RPMI8226 (cell line): ENCODE measurements around the gene GBF1.
"Not testable (repeated sequence)": the region's sequence is repeated elsewhere in the genome, so short reads cannot be mapped to it uniquely, and the experiment has no call there.

Experiments used
- DNase-seq: peaks from one replicate; pipeline ENCODE4 v3.0.0-alpha.2; 2015

GBF1 gene

DNA sequence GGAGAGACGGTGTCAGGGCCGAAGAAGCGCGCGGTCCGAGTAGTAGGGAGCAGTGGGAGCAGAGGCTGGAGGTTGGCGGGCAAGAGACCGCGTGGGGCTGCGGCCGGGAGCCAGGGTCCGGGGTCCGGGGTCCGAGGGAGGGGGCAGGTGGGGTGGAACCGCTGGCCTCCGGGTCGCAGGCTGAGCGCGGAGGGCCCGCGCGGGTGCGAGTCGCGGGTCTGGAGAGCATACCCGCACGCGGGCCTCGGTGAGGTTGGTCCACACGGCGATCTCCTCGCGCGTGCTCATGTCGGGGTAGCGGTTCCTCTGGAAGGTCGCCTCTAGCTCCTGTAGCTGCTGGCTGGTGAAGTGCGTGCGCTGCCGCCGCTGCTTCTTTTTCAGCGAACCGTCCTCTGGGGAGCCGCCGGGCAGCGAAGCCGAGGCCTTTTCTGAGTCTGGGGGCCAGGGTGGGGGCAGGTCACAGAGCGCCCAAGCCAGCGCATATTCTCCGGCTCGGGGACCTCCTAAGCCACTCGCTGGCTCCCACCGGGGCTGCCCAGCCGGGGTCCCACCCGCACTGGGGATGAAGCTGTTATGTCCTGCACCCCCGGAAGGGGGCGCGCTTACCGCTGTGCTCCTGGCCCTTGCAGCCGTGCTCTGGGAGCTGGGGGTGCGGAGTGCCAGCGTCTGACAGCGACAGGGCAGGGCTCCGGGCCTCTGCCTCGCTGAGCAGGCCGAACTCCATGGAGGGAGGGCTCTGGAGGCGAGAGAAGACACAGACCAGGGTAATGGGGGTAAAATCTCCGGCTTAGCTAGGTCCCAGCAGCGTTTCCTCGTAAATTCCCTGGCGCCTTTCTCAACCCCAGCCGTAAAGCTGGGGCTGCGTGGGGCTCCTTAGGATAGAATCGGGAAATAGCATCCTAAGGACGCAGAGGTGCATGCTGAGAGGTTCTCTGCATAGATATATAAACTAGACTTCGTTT lies 13.7 kb upstream of the GBF1 start:
- DNase-seq, result peak; percentile 55

DNA sequence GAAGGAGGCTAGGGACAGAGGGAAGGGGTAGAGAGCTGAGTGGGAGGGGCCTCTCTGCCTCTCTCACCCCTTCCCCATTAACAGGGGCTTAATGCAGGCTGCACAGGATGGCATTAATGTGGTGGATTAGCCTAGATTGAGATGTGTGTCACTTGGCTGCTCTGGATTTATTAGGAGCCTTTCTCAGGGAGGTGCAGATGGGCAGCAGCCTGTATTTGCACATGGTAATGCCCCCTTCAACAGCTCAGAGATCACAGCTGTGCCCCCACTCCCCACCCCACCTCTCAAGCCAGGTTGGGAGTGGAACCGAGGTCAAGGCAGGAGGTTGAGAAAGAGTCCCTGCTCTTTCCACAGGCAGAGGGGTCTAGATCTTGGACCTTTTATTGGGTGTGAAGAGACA lies 11.3 kb upstream of the GBF1 start:
- DNase-seq, result no peak

DNA sequence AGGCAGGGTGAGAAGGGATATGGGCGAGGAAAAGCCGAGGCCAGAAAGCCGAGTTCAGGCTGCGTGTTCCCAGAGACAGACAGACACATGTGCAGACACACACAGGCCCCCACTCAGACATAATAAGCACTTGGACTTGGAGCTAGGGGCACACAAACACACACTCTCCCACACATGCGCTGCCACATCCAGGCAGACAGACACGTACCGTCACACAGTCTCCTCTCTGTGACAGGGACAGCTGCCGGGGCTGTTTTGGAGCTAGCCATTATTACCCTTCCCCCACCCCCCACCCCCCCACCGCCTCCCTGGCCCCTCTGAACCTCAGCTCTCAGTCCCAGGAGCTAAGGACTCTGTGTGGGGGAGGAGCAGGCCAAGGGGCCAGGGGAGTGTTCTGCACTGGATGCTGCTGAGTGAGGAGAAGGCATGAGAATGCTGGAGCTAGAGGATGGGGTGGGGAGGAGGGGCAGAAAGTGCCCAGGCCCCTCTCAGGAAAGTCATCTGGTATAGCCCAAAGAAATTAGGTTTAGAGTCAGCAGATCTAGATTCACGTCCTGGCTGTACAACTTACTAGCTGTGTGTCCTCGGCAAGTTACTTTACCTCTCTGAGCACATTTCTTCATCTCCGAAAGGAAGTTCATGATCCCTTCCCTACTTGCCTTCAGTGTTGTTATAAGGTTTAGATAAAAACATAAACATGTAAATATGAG lies 10.3 kb upstream of the GBF1 start:
- no peak for DNase-seq

DNA sequence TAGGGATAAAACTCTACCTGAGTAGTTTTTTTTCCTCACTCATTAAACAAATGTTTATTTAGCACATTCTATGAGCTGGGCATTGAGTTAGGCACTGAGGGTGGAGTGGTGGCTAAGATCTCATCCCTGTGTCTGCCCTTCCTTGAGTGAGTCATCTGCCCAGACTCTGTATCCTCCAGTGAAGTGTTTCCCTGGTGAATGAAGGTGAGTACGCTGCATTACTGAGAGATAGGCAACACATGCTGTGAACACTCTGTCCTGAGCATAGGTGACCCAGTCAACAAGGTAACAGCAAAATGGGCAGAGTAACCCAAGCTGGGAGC lies 9.8 kb upstream of the GBF1 start:
- DNase-seq, result no peak

DNA sequence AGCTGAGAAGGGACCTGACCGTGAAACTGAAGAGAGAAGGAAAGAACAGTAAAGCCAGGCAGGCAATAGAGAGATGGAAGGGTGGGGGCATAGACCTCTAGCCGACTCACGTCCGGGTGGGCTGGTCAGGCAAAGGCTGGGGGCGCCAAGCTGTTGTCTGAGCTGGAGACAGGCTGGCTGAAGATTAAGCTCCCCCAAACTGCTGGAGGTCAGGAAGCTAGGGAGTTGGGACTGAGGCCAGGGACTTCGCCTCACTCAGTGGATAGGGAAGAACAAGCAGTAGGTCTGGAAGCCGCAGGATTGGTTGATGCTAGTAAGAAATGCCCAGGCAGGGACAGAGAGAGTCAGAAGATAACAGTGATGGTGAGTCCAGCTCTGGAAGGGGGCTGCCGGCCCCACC lies 9.3 kb upstream of the GBF1 start:
- DNase-seq, result no peak

DNA sequence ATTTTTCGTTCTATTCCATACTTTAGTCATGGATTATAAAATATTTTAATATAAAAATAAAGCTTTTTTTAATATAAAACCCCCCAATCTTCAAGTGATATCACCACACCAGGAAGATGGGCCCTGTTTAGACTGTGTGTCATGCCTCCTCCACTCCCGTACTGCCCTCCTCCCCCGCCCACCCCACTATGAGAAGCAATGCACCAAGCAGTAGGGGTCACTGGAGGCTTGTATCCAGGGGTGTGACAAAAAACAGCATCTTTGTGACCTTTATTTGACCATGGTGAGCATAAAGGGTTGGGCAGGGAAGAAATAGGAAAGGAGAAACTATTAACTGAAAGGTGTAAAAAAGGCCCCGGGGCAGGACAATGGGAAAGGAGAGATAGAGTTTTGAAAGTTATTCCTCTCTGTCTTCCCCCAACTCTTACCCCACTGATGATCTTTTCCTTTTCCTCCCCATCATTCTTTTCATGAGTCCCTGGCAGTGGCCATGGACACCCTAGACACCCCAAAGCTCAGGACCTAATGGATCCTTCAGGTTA lies 7.5 kb upstream of the GBF1 start:
- DNase-seq, result no peak

DNA sequence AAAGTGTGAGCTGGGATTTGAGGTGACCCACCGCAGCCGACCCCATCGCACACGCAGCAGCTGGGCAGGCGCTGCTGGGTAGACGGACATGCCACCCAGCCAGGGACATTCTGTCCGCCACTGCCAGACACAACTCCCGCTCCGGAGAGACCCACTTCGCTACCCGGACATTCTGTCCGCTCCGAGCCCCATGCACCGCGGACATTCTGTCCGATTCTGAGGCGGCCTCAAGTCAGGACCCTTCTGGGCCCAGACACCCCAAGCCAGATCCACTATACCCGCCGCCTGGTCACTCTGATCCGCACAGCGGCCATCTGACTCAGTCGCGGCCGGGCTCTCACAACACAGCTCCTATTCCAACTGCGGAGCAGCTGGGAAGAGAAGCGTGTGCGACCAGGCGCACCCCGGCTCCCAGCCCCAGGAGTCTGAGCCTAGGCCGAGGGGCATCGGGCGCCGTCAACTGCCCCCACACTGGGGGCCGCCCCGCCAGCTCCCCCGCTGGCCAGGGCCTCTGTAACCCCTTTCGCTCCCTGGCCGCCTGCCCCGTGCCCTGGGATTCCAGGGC lies 4.8 kb upstream of the GBF1 start:
- no peak for DNase-seq

DNA sequence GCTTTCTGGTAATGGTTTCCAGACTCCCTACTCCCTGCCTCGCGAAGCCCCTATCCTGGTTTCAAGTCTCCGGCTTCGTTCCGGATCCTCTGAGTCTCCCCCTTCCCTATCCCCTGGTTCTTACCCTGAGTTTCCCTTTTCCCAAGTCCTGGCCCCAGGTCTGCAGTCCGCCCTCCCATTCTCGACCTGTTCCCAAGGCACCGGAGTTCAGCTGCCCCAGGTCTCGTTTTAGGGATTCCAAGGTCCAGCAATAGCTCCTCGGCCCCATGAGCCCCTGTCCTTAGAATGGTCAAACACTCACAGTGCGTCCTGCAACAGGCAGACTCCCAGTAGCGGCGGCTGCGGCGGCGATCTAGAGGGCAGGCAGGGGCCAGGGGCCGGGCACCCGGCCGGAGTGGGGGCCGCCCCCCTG lies 4.3 kb upstream of the GBF1 start:
- DNase-seq, result no peak

DNA sequence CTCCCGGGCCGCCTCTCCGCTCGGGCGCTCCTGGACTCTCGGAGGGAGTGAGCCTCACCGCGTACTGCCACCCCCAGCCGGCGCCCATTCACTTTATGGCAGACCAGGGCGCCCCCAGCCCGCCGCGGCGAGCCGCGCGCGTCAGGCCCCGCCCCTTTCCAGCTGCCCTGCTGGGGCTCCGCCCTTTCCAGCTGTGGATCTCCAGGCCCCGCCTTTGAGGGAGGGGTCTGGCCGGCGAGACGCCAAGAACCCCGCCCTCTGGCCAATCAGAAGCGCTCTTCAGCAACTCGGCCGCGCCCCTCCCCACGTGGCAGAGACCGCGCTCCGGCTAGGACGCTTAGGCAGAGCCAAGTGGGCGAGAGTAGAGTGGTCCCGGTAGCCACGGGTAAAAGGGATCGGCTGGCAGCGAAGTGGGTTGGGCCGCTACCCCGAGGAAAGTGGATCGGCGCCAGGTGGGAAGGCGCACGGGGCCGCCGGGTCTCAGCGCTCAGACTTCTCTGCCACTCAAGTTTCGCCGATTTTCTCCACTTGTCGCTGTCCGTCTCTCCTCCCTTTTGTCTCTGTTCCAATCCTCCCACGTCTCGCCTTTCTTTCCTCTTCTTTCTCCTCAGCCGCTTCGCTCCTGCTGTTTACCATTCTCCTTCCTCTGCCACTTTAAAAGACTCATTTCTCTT lies 3.8 kb upstream of the GBF1 start, which contains the start of gene PITX3:
Gene PITX3, minus strand, starts transcription at position 69 of the 674 bp plus-strand sequence. CDS start 9,432 bp downstream, outside the sequence.
- peak; percentile 91 for DNase-seq

DNA sequence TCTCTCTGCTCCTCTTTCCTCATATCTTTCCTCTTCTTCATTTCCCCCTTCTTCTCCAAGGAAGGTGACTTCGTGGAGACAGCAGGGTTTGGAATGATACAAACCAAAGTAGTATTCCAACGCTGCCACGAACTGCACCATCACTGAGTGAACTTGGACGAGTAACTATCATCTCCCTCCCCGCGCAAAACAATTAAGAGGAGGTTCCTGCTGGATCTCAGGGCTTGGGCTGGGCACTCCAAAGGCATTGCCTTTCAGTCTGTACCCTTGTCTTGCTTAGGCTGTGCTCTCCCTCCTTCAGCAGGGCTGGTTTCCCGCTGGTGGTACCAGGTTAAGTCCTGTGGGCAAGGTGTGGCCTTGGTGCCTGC lies 3.2 kb upstream of the GBF1 start:
- DNase-seq, result no peak

DNA sequence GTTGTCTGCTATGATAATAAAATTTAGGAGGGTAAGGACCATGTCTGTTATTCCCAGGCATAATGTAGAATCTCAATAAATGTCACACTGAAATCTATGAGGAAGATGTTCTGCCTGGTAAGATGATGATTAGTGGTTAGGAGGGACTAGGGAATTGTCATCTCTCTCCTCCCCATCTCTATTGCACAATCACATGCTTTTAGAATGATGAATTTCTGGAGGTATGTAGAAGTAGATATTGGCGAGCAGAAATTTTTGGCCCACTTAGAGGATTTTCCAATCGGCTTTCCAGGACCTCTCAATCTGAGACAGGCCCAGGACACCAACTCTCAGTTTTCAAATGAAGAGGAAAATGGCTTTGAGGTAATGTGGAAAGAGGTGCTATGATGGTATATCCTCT lies 2.0 kb upstream of the GBF1 start:
- no peak for DNase-seq

DNA sequence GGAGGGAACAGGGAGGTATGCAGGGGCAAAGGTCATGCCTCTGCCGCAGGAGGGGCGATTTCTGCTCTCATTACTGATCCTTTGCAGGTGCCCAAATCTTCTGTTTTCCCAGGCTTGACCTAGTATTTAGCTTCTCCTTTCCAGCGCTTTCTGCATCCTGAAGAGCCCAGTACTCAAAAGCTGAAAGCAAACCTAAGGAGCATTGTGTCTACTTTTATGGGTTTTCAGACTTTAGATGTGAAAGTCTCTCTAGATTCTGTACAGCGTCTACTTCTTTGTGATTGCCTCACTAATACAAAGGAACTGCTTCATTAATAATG lies 560 bp downstream of the GBF1 start:
- DNase-seq, result no peak

DNA sequence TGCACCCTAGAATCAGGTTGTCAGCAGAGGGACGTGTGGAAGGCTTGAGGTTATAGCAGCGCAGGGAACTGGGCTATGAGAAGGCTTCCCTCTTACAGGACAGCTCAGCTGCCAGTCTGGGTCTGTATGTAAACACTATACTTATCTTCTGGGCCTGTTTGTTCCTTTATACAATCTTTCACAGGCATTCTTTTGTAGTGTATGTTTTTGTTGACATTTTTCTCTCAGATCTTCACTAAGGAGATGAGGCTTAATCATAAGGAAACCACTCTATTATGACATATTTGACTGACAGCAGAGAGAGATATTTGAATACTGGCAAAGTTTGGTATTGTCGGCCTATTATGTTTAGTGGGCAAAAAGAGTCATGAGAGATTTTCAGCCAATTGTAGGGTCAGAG lies 929 bp downstream of the GBF1 start:
- DNase-seq, result no peak

DNA sequence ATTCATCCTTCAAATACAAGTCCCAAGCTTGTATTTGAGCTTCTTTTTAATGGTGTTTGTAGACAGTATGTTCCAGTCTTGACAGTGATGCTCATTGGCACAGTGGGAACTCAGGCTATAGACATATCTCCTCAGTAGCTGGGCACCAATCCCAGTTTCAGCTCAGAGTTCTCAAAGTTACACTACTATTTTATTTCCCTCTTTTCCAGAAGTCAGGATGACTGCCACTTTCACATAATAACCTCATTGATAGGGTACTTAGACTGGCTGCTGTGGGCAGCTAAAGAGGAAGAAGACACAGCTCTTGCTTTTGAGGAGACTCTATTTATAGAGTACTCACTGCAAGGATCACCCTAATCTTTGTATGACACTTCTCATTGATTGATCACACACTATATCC lies 2.4 kb downstream of the GBF1 start:
- DNase-seq, result no peak

DNA sequence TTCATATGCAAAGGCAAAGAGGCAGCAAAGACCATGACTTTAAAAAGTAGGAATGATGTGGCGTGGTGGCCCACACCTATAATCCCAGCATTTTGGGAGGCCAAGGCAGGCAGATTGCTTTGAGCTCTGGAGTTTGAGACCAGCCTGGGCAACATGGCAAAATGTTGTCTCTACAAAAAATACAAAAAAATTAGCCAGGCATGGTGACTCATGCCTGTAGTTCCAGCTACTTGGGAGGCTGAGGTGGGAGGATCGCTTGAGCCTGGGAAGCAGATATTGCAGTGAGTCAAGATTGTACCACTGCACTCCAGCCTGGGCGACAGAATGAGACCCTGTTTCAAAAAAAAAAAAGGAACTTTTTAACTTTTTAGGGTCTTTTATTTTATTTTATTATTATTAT lies 7.2 kb downstream of the GBF1 start:
- not testable (repeated sequence) for DNase-seq

DNA sequence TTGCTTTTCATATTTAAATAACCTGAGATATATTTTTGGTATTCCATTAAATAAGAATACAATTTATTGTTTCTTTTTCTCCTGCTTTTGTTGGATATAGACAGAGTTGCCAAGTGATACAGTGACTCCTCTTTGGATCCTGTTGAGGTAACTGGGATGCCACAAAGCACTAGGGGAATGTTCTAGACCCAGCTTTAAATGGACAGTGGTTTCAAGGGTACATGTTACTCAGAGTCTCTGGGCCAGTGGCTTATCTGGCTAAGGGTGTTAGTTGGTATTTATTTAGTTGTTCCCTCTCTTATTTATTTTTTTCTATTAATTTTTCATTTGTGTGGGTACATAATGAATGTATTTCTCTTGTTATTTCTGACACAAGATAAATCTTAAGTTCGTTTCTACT lies 9.1 kb downstream of the GBF1 start:
- no peak for DNase-seq

DNA sequence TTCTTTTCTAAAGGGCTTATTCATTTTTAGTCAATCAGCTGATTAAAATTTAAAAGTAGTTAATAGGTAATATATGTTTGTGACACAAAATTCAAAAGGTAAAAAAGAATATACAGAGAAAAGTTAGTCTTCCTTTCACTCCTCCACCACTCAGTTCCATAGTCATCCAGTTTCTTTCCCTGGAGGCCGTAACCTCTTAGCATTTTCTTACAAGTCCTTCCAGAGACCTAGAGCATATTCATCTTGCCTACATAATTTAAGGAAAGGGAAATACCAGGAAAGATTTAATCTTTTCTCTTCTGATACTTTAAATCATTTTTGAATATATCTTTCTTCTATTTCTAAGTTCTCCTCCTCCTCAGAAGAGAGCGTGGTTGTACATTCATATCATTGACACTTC lies 10.1 kb downstream of the GBF1 start:
- no peak for DNase-seq

DNA sequence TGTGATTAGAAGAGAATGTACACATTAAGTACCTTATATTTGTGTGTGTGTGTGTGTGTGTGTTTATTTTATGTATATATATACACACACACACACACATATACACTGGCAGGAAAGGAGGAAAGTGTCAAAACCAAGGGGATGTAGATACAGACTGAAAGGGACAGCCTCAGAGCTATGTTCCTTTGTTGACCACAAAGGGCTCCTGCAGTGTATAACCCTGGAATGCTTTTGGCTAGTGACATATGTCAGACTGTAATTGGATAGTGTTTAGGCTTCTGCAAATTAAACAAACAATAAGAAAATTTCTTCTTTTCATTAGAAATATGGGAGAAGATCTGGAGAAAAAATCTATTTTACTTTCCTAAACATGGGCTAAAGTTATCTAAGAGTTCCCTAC lies 15.9 kb downstream of the GBF1 start:
- DNase-seq, result no peak

DNA sequence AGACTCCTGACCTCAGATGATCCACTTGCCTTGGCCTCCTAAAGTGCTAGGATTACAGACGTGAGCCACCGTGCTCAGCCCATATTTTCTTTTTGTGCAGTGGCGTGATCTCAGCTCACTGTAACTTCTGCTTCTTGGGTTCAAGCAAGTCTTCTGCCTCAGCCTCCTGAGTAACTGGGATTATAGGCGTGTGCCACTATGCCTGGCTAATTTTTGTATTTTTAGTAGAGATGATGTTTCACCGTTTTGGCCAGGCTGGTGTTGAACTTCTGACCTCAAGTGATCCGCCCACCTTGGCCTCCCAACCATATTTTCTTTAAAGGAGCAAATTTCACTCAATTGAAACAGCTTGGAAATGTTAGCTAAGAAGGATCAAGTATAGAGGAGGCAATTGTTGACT lies 16.5 kb downstream of the GBF1 start:
- no peak for DNase-seq

DNA sequence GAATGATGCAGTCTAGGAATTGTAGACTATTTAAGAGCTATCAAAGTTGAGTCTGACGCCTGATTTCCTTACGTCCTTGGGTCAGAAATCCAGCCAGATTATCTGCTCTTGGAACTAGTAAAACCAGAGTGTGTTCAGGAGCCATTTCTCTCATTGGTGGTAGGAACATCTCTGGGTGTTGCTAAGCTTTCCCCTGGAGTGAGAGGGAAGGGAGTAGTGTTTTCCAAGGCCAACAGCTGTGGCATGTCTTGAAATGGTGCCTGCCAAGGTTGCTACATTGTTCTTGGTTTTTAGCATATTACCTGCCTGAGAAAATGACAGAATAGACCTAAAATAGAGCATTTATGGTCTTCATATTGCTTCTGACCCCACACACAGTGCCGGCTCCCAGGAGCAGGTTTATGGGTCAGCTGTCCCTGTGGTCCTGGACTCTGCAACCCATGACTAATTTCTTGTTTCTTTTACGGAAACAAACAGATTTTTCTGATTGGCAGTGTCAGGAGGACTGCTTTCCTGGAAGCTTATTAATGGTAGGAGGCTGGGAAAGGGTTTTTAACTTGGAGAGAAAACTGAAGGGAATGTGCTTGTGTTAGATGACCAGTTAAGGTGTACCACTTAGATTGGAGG lies 17.5 kb downstream of the GBF1 start:
- no peak for DNase-seq

DNA sequence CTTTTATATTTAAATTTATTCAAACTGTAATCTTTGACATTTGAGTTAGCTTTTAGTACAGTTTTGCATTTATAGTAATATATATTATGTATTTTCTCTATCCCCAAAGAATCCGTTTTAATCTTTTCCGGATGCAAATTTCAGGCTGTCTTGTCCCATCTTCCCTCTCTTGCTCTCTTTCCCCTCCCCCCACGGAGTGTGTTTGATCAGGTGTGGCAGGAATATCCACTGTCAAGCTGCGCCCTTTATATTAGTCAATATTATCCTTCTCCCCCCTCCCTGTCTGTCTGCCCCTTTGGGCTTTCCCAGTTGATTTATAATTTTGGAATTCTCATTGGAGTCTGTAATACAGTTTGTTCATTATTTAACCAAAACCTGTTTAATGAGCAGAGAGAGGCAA lies 19.0 kb downstream of the GBF1 start:
- no peak for DNase-seq

DNA sequence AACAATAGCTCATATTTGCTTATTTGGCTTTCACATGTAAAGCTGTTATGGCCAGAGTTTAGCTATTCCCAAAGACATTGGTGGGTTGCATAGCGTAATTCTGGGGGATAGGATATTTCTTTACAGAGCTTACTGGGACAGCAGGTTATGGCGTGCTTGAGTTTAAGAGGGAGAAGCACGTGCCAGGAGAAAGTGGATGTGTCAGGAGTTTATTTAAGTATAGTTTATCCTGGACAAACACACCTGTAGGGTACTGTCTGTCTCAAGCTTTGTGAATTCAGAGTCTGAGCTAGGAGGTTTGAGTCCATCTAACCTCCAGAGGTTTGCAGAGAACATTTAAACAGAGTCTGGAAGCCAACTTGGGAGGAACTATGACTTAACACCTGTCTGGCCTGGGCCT lies 21.3 kb downstream of the GBF1 start:
- no peak for DNase-seq

DNA sequence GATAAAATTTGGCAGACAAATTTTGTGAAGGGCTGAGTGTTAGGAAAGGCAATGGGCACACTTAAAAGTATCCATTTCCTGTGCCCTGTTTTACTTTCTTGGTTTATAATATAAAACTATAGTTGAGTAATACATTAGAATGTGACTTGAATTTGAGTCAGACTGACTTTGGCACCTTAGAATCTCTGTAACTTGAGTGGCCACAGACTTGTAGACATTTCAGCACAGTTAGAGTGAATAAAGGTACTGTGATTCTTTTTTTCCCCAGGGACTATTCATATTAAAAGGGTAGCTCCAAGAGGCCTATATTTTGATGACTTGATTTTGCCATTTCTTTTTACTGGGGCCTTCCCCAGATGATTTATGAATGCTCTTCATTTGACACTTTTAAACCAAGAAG lies 22.4 kb downstream of the GBF1 start:
- DNase-seq, result no peak
